Measurements from ENCODE around the gene AIDA. TPM values are rescaled to one million over a fixed set of nuclear protein-coding genes. Genes with fewer than 3 reads are reported as not detected.

Gene AIDA
- total and polyA plus RNA-seq, 7 donors = 34.9 to 104 (median 71.5) TPM

GRCh38 chr1:222623458-222623857, 88.8 kb downstream of the AIDA start:
- intact Hi-C loops (cut with DNase I) = no loop called here
- Histone ChIP-seq H3K27me3 (no peaks in the 10 kb centered on the region), H3K9me3 (no peaks in the 10 kb centered on the region), H3K4me1 (peaks cover 0 to 15% (median 11%) of the 10 kb centered on the region in 4 donors), H3K36me3 (peaks cover 6 to 70% (median 21%) of the 10 kb centered on the region in 4 donors), H3K27ac (no peak overlapping the region), H3K4me3 (no peak overlapping the region)
- no peak for TF ChIP-seq POLR2AphosphoS5 (IDR thresholded peaks at IDR 0.05)
- no peak for DNase-seq

GRCh38 chr1:222622765-222623164, 89.5 kb downstream of the AIDA start:
- Histone ChIP-seq H3K4me1 (peaks cover 0 to 15% (median 11%) of the 10 kb centered on the region in 4 donors), H3K27me3 (no peaks in the 10 kb centered on the region), H3K36me3 (peaks cover 6 to 63% (median 19%) of the 10 kb centered on the region in 4 donors), H3K4me3 (no peak overlapping the region), H3K27ac (no peak overlapping the region), H3K9me3 (no peaks in the 10 kb centered on the region)
- DNase-seq = no peak
- 46 to 78% methylated on average over 5 of the region's 5 CpGs for WGBS, 2 donors
- intact Hi-C loops (cut with DNase I) = no loop called here
- no peak for TF ChIP-seq CTCF (IDR thresholded peaks at IDR 0.05)
- no peak for TF ChIP-seq POLR2A (IDR thresholded peaks at IDR 0.05)
- no peak for TF ChIP-seq POLR2AphosphoS5 (IDR thresholded peaks at IDR 0.05)

- Histone ChIP-seq H3K4me1 (peaks cover 0 to 20% (median 15%) of the 10 kb centered on the region in 4 donors), H3K27ac (no peak overlapping the region), H3K27me3 (no peaks in the 10 kb centered on the region), H3K36me3 (peaks cover 3 to 41% (median 10%) of the 10 kb centered on the region in 4 donors), H3K4me3 (no peak overlapping the region), H3K9me3 (no peaks in the 10 kb centered on the region)
- no peak for TF ChIP-seq EP300 (IDR thresholded peaks at IDR 0.05)
- TF ChIP-seq POLR2A (IDR thresholded peaks at IDR 0.05) = no peak
- TF ChIP-seq CTCF (IDR thresholded peaks at IDR 0.05) = no peak
- TF ChIP-seq POLR2AphosphoS5 (IDR thresholded peaks at IDR 0.05) = no peak
- intact Hi-C loops (cut with DNase I) = no loop called here
- no peak for DNase-seq
- WGBS, 2 donors = 80 to 83% methylated on average over 2 of the region's 2 CpGs
These were observed 91.7 kb downstream of the AIDA start for GRCh38 chr1:222620566-222620965.

GRCh38 chr1:222618880-222619596, 93.3 kb downstream of the AIDA start:
- 29 to 32% methylated on average over 20 of the region's 20 CpGs for WGBS, 2 donors
- no peak for TF ChIP-seq POLR2A (IDR thresholded peaks at IDR 0.05)
- no peak for TF ChIP-seq EP300 (IDR thresholded peaks at IDR 0.05)
- no peak for TF ChIP-seq CTCF (IDR thresholded peaks at IDR 0.05)
- no peak for TF ChIP-seq POLR2AphosphoS5 (IDR thresholded peaks at IDR 0.05)
- H3K27me3 ChIP-seq = no peaks in the 10 kb centered on the region
- peak overlapping the region; percentile 87 to 100 (median 98) for H3K4me3 ChIP-seq
- peaks cover 0 to 20% (median 15%) of the 10 kb centered on the region in 4 donors for H3K4me1 ChIP-seq
- intact Hi-C loops (cut with DNase I) = loop anchor here (1.0 kb wide), 1 partner anchor 18 kb away; no protein-coding TSS in a partner anchor
- H3K27ac ChIP-seq = peak overlapping the region; percentile 85 to 91 (median 88)
- peaks cover 0 to 25% (median 2%) of the 10 kb centered on the region in 4 donors for H3K36me3 ChIP-seq
- peak; percentile 71 for DNase-seq
- no peaks in the 10 kb centered on the region for H3K9me3 ChIP-seq

Other genes starting within 250 kb of the AIDA start
- not detected for gene HHIPL2, start 164.4 kb downstream of the AIDA start, total RNA-seq
- under 1 TPM in 1 of 3 donors, not detected in 2; 0.13 TPM for gene HHIPL2, start 164.4 kb downstream of the AIDA start, polyA plus RNA-seq
- 1 to 10 TPM; 2.3 to 7.2 (median 4.8) TPM for gene TAF1A, start 122.6 kb downstream of the AIDA start, total RNA-seq
- gene TAF1A, start 122.6 kb downstream of the AIDA start, polyA plus RNA-seq = 1 to 10 TPM in 2 of 3 donors, under 1 TPM in 1; 0.92 to 3.3 (median 1.2) TPM
- gene MIA3, start 94.4 kb downstream of the AIDA start, total RNA-seq = 10 to 100 TPM; 27.4 to 36.4 (median 31.7) TPM
- gene MIA3, start 94.4 kb downstream of the AIDA start, polyA plus RNA-seq = 10 to 100 TPM in 1 of 3 donors, 1 to 10 TPM in 2; 5.4 to 27.9 (median 5.8) TPM
- gene BROX, start 73 bp upstream of the AIDA start, total RNA-seq = 10 to 100 TPM; 38.2 to 61.7 (median 49.0) TPM
- gene BROX, start 73 bp upstream of the AIDA start, polyA plus RNA-seq = 10 to 100 TPM; 22.0 to 27.7 (median 22.2) TPM
- 1 to 10 TPM in 1 of 4 donors, under 1 TPM in 2, not detected in 1; 0.36 to 4.7 (median 0.54) TPM for gene FAM177B, start 24.7 kb upstream of the AIDA start, total RNA-seq
- gene FAM177B, start 24.7 kb upstream of the AIDA start, polyA plus RNA-seq = 10 to 100 TPM; 13.2 to 40.5 (median 28.2) TPM
- 10 to 100 TPM; 17.1 to 31.3 (median 23.5) TPM for gene DISP1, start 102.5 kb upstream of the AIDA start, total RNA-seq
- 1 to 10 TPM in 1 of 3 donors, under 1 TPM in 2; 0.46 to 3.8 (median 0.60) TPM for gene DISP1, start 102.5 kb upstream of the AIDA start, polyA plus RNA-seq